ENCODE measurements around the gene CAB39L. TPM values are rescaled to one million over a fixed set of nuclear protein-coding genes. Genes with fewer than 3 reads are reported as not detected.

The CAB39L gene
- polyA plus RNA-seq, 1 donor from 2014 or later, result 40.3 TPM

DNA sequence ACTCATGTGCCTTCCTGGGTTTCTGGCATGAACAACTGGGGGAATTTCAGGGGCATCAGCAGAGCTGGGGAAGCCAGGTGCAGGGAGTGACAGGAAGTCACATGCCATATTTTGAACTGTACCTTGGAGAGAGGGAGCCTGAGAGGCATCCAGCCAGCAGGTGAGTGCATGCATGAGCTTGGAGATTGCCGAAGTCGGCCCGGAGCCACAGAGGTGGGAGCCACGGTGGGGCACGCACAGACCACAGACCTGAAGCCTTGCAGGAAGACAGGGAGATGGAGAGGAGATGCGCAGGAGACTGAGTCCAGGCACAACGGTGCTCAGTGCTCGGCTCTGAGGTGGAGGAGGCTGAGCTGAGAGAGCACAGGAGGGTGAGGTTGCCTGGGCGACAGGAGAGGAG lies 141.0 kb downstream of the CAB39L start:
- H3K4me2 ChIP-seq (ENCODE audit: low read length), result no peak overlapping the region
- H3K79me2 ChIP-seq (replicated peaks; ENCODE audit: insufficient read depth, low read length), result no peaks in the 10 kb centered on the region
- H3K9ac ChIP-seq (ENCODE audit: low read length), result no peak overlapping the region
- H3F3A ChIP-seq (ENCODE audit: insufficient read depth, low read length, poor library complexity, severe bottlenecking), result no peaks in the 10 kb centered on the region
- no peaks in the 10 kb centered on the region for H3K27me3 ChIP-seq (ENCODE audit: insufficient read depth, low read depth, low read length)
- H3K4me3 ChIP-seq (ENCODE audit: low read length), result no peak overlapping the region
- no peaks in the 10 kb centered on the region for H3K9me3 ChIP-seq (ENCODE audit: low read length)
- no peak for TF ChIP-seq EP300 (conservative IDR thresholded peaks at IDR 0.05; ENCODE audit: poor library complexity, severe bottlenecking)
- TF ChIP-seq RAD21 (conservative IDR thresholded peaks at IDR 0.05), result no peak
- TF ChIP-seq SMC3 (conservative IDR thresholded peaks at IDR 0.05; ENCODE audit: poor library complexity), result no peak
- no peak for TF ChIP-seq MXI1 (conservative IDR thresholded peaks at IDR 0.05; ENCODE audit: poor library complexity, severe bottlenecking)
- TF ChIP-seq, protein P1, sequence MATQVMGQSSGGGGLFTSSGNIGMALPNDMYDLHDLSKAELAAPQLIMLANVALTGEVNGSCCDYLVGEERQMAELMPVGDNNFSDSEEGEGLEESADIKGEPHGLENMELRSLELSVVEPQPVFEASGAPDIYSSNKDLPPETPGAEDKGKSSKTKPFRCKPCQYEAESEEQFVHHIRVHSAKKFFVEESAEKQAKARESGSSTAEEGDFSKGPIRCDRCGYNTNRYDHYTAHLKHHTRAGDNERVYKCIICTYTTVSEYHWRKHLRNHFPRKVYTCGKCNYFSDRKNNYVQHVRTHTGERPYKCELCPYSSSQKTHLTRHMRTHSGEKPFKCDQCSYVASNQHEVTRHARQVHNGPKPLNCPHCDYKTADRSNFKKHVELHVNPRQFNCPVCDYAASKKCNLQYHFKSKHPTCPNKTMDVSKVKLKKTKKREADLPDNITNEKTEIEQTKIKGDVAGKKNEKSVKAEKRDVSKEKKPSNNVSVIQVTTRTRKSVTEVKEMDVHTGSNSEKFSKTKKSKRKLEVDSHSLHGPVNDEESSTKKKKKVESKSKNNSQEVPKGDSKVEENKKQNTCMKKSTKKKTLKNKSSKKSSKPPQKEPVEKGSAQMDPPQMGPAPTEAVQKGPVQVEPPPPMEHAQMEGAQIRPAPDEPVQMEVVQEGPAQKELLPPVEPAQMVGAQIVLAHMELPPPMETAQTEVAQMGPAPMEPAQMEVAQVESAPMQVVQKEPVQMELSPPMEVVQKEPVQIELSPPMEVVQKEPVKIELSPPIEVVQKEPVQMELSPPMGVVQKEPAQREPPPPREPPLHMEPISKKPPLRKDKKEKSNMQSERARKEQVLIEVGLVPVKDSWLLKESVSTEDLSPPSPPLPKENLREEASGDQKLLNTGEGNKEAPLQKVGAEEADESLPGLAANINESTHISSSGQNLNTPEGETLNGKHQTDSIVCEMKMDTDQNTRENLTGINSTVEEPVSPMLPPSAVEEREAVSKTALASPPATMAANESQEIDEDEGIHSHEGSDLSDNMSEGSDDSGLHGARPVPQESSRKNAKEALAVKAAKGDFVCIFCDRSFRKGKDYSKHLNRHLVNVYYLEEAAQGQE (IDR thresholded peaks at IDR 0.05; ENCODE audit: borderline replicate concordance), result no peak
- TF ChIP-seq POLR2AphosphoS5 (IDR thresholded peaks at IDR 0.05), result no peak
- TF ChIP-seq, protein P2, sequence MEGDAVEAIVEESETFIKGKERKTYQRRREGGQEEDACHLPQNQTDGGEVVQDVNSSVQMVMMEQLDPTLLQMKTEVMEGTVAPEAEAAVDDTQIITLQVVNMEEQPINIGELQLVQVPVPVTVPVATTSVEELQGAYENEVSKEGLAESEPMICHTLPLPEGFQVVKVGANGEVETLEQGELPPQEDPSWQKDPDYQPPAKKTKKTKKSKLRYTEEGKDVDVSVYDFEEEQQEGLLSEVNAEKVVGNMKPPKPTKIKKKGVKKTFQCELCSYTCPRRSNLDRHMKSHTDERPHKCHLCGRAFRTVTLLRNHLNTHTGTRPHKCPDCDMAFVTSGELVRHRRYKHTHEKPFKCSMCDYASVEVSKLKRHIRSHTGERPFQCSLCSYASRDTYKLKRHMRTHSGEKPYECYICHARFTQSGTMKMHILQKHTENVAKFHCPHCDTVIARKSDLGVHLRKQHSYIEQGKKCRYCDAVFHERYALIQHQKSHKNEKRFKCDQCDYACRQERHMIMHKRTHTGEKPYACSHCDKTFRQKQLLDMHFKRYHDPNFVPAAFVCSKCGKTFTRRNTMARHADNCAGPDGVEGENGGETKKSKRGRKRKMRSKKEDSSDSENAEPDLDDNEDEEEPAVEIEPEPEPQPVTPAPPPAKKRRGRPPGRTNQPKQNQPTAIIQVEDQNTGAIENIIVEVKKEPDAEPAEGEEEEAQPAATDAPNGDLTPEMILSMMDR (IDR thresholded peaks at IDR 0.05; ENCODE audit: poor library complexity, severe bottlenecking), result no peak
- no peak for TF ChIP-seq EZH2 (IDR thresholded peaks at IDR 0.05; ENCODE audit: borderline replicate concordance, insufficient read depth, low read length, poor library complexity, severe bottlenecking)
- no peak for TF ChIP-seq TAF1 (IDR thresholded peaks at IDR 0.05; ENCODE audit: low read depth)
- no peaks in the 10 kb centered on the region for H3K9me2 ChIP-seq (ENCODE audit: insufficient read depth, low read length)
- no peak overlapping the region for H2AFZ ChIP-seq (ENCODE audit: low read depth, low read length)
- no peaks in the 10 kb centered on the region for H3K36me3 ChIP-seq (ENCODE audit: insufficient read depth, low read length)
- no peak overlapping the region for H3K27ac ChIP-seq (ENCODE audit: low read length)
- H4K20me1 ChIP-seq (ENCODE audit: insufficient read depth), result no peaks in the 10 kb centered on the region

DNA sequence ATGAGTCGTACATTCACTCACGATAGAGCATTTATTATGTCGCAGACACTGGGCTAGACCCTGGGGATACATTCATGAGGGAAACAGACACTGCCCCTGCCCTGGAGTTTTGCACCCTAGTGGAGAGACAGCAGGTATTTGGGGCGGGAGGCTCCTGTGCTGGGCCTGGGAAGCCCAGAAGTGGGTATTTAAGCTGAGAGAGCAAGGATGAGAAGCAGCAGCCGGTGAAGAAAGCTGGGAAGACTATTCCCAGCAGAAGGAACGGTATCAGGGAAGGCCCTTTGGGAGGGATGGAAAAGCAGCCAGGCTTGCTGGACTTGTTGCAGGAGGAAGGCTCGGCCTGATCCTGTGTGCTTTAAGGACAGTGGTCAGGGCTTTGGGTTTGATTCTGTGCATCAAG lies 141.6 kb downstream of the CAB39L start:
- TF ChIP-seq, protein P1 (IDR thresholded peaks at IDR 0.05; ENCODE audit: borderline replicate concordance), result no peak
- no peak for TF ChIP-seq SMC3 (conservative IDR thresholded peaks at IDR 0.05; ENCODE audit: poor library complexity)
- TF ChIP-seq EZH2 (IDR thresholded peaks at IDR 0.05; ENCODE audit: borderline replicate concordance, insufficient read depth, low read length, poor library complexity, severe bottlenecking), result no peak
- TF ChIP-seq POLR2AphosphoS5 (IDR thresholded peaks at IDR 0.05), result no peak
- TF ChIP-seq EP300 (conservative IDR thresholded peaks at IDR 0.05; ENCODE audit: poor library complexity, severe bottlenecking), result no peak
- TF ChIP-seq TAF1 (IDR thresholded peaks at IDR 0.05; ENCODE audit: low read depth), result no peak
- TF ChIP-seq RAD21 (conservative IDR thresholded peaks at IDR 0.05), result no peak
- TF ChIP-seq MXI1 (conservative IDR thresholded peaks at IDR 0.05; ENCODE audit: poor library complexity, severe bottlenecking), result no peak
- TF ChIP-seq, protein P2 (IDR thresholded peaks at IDR 0.05; ENCODE audit: poor library complexity, severe bottlenecking), result no peak
- H2AFZ ChIP-seq (ENCODE audit: low read depth, low read length), result no peak overlapping the region
- no peak overlapping the region for H3K4me2 ChIP-seq (ENCODE audit: low read length)
- H3K9me3 ChIP-seq (ENCODE audit: low read length), result no peaks in the 10 kb centered on the region
- no peak overlapping the region for H3K9ac ChIP-seq (ENCODE audit: low read length)
- no peaks in the 10 kb centered on the region for H3K9me2 ChIP-seq (ENCODE audit: insufficient read depth, low read length)
- no peak overlapping the region for H3K4me3 ChIP-seq (ENCODE audit: low read length)
- no peaks in the 10 kb centered on the region for H3K36me3 ChIP-seq (ENCODE audit: insufficient read depth, low read length)
- no peaks in the 10 kb centered on the region for H3K79me2 ChIP-seq (replicated peaks; ENCODE audit: insufficient read depth, low read length)
- no peaks in the 10 kb centered on the region for H3K27me3 ChIP-seq (ENCODE audit: insufficient read depth, low read depth, low read length)
- H3K27ac ChIP-seq (ENCODE audit: low read length), result no peak overlapping the region
- no peaks in the 10 kb centered on the region for H3F3A ChIP-seq (ENCODE audit: insufficient read depth, low read length, poor library complexity, severe bottlenecking)
- no peaks in the 10 kb centered on the region for H4K20me1 ChIP-seq (ENCODE audit: insufficient read depth)
